ENCODE results near the gene ZNF215. TPM values are rescaled to one million over a fixed set of nuclear protein-coding genes. Genes with fewer than 3 reads are reported as not detected.
"Not testable (repeated sequence)": the region's sequence is repeated elsewhere in the genome, so short reads cannot be mapped to it uniquely, and the experiment has no call there.

ZNF215 gene
- total RNA-seq, result 1.8 and 2.1 TPM in 2 replicates

- Mint-ChIP-seq H3K4me1 (ENCODE audit: low read depth) (peaks cover 23% of the 10 kb centered on the region), H3K4me3 (peak within 1 kb of the TSS; percentile 86), H3K27me3 (ENCODE audit: insufficient read depth) (peaks cover 28% of the 10 kb centered on the region), H3K36me3 (ENCODE audit: low read depth) (peaks cover 3% of the 10 kb centered on the region), H3K9me3 (peaks cover 3% of the 10 kb centered on the region), H3K27ac (peak within 1 kb of the TSS; percentile 46)
- intact Hi-C loops (cut with micrococcal nuclease), result loop anchor here (5.0 to 10.0 kb wide), 2 partner anchors 184 to 588 kb away; partner anchors contain the start of gene PPFIBP2
- peak; percentile 33 for DNase-seq (ENCODE audit: low spot score)
Observed at GRCh38 chr11:6926208-6927029, at the start of gene ZNF215. Gene ZNF215 (plus strand): TSS chr11:6926426. CDS start chr11:6932273, 5,847 bp downstream.

DNA sequence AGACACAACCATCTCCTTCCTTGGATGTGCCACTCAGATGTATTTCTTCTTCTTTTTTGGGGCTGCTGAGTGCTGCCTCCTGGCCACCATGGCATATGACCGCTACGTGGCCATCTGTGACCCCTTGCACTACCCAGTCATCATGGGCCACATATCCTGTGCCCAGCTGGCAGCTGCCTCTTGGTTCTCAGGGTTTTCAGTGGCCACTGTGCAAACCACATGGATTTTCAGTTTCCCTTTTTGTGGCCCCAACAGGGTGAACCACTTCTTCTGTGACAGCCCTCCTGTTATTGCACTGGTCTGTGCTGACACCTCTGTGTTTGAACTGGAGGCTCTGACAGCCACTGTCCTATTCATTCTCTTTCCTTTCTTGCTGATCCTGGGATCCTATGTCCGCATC is 49.3 kb upstream of the ZNF215 start:
- Mint-ChIP-seq H3K4me3 (no peak overlapping the region), H3K9me3 (no peaks in the 10 kb centered on the region), H3K27me3 (ENCODE audit: insufficient read depth) (no peaks in the 10 kb centered on the region), H3K27ac (no peak overlapping the region), H3K36me3 (ENCODE audit: low read depth) (no peaks in the 10 kb centered on the region), H3K4me1 (ENCODE audit: low read depth) (no peaks in the 10 kb centered on the region)
- no peak for DNase-seq (ENCODE audit: low spot score)
- intact Hi-C loops (cut with micrococcal nuclease), result no loop called here

DNA sequence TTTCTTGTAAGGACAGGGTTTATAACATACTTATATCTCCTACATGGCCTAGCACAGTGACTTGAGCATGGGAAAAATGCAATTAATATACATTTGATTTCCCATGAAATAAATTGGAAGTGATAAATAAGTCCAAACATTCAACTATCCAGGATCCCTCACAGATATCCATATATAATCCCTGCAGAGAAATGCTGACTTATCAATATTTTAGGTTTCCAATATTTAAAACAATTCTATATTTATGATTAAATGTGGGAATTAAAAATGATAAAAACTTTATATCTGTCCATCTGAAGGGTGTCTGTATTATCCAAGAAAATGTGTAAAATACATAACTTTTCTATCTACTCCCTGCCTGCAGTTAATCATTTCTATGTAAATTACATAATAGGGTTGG is 43.5 kb upstream of the ZNF215 start:
- H3K27ac Mint-ChIP-seq, result no peak overlapping the region
- H3K4me1 Mint-ChIP-seq (ENCODE audit: low read depth), result no peaks in the 10 kb centered on the region
- no peak for DNase-seq (ENCODE audit: low spot score)
- no peaks in the 10 kb centered on the region for H3K9me3 Mint-ChIP-seq
- H3K27me3 Mint-ChIP-seq (ENCODE audit: insufficient read depth), result peaks cover 10% of the 10 kb centered on the region
- H3K36me3 Mint-ChIP-seq (ENCODE audit: low read depth), result no peaks in the 10 kb centered on the region
- intact Hi-C loops (cut with micrococcal nuclease), result no loop called here
- H3K4me3 Mint-ChIP-seq, result no peak overlapping the region

- intact Hi-C loops (cut with micrococcal nuclease); H3K27me3 Mint-ChIP-seq (ENCODE audit: insufficient read depth); H3K4me1 Mint-ChIP-seq (ENCODE audit: low read depth); DNase-seq (ENCODE audit: low spot score); H3K27ac Mint-ChIP-seq; H3K36me3 Mint-ChIP-seq (ENCODE audit: low read depth); H3K4me3 Mint-ChIP-seq; H3K9me3 Mint-ChIP-seq: not testable (repeated sequence)
Observed at GRCh38 chr11:6887711-6888110, 38.5 kb upstream of the ZNF215 start.

DNA sequence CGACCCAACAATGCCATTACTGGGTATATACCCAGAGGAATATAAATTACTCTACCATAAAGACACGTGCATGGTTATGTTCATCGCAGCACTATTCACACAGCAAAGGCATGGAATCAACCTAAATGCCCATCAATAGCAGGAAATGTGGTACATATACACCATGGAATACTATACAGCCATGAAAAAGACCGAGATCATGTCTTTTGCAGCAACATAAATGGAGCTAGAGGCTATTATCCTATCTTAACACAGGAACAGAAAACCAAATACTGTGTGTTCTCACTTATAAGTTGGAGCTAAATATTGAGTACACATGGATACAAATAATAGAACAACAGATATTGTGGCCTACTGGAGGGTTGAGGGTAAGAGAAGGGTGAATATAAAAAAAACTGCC is 37.4 kb upstream of the ZNF215 start:
- Mint-ChIP-seq H3K4me3 (no peak overlapping the region), H3K27ac (no peak overlapping the region), H3K4me1 (ENCODE audit: low read depth) (no peaks in the 10 kb centered on the region), H3K9me3 (no peaks in the 10 kb centered on the region), H3K36me3 (ENCODE audit: low read depth) (no peaks in the 10 kb centered on the region), H3K27me3 (ENCODE audit: insufficient read depth) (peaks cover 4% of the 10 kb centered on the region)
- DNase-seq (ENCODE audit: low spot score), result no peak
- intact Hi-C loops (cut with micrococcal nuclease), result no loop called here

DNA sequence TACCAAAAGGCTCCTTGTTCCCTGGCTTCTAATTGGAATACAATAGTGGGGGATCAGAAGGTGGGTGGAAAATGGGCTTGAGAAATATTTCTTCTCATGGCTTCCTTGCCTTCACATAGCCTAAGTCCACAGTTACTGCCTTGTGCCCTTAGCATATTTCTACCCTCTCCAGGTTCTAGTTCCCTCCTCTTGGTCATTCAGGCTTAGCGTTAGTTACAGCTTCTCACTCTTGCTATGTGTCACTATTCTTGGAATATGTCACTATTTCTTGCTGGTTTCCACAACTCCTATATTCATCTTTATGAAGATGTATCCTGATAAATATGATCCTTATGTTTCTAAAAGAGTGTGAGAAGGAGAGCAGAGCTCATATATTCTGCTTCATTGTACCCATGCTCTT is 36.4 kb upstream of the ZNF215 start:
- intact Hi-C loops (cut with micrococcal nuclease), result no loop called here

GRCh38 chr11:6892400-6892799 is 33.8 kb upstream of the ZNF215 start, which contains the start of gene OR2D2:
Gene OR2D2 (minus strand): TSS chr11:6892500. CDS start chr11:6892500, 0 bp downstream.
- Mint-ChIP-seq H3K4me3 (no peak within 1 kb of the TSS), H3K36me3 (ENCODE audit: low read depth) (no peaks in the 10 kb centered on the region), H3K27me3 (ENCODE audit: insufficient read depth) (peaks cover under 1% of the 10 kb centered on the region), H3K27ac (no peak within 1 kb of the TSS), H3K9me3 (no peaks in the 10 kb centered on the region), H3K4me1 (ENCODE audit: low read depth) (no peaks in the 10 kb centered on the region)
- no peak for DNase-seq (ENCODE audit: low spot score)
- intact Hi-C loops (cut with micrococcal nuclease), result no loop called here

More for the DNA sequence above, 36.4 kb upstream of the ZNF215 start:
- peaks cover 4% of the 10 kb centered on the region for H3K27me3 Mint-ChIP-seq (ENCODE audit: insufficient read depth)
- no peaks in the 10 kb centered on the region for H3K9me3 Mint-ChIP-seq
- no peak for DNase-seq (ENCODE audit: low spot score)
- H3K4me3 Mint-ChIP-seq, result no peak overlapping the region
- no peaks in the 10 kb centered on the region for H3K4me1 Mint-ChIP-seq (ENCODE audit: low read depth)
- H3K27ac Mint-ChIP-seq, result no peak overlapping the region
- H3K36me3 Mint-ChIP-seq (ENCODE audit: low read depth), result no peaks in the 10 kb centered on the region

- Mint-ChIP-seq H3K4me3 (no peak overlapping the region), H3K9me3 (no peaks in the 10 kb centered on the region), H3K4me1 (ENCODE audit: low read depth) (no peaks in the 10 kb centered on the region), H3K27ac (no peak overlapping the region), H3K36me3 (ENCODE audit: low read depth) (no peaks in the 10 kb centered on the region), H3K27me3 (ENCODE audit: insufficient read depth) (peaks cover 4% of the 10 kb centered on the region)
- no peak for DNase-seq (ENCODE audit: low spot score)
- intact Hi-C loops (cut with micrococcal nuclease), result no loop called here
Observed at GRCh38 chr11:6894097-6894496, 32.1 kb upstream of the ZNF215 start.

GRCh38 chr11:6895010-6895409 is 31.2 kb upstream of the ZNF215 start:
- no peak overlapping the region for H3K27ac Mint-ChIP-seq
- H3K4me3 Mint-ChIP-seq, result no peak overlapping the region
- H3K4me1 Mint-ChIP-seq (ENCODE audit: low read depth), result no peaks in the 10 kb centered on the region
- H3K9me3 Mint-ChIP-seq, result no peaks in the 10 kb centered on the region
- peaks cover 4% of the 10 kb centered on the region for H3K27me3 Mint-ChIP-seq (ENCODE audit: insufficient read depth)
- intact Hi-C loops (cut with micrococcal nuclease), result no loop called here
- no peak for DNase-seq (ENCODE audit: low spot score)
- H3K36me3 Mint-ChIP-seq (ENCODE audit: low read depth), result no peaks in the 10 kb centered on the region

DNA sequence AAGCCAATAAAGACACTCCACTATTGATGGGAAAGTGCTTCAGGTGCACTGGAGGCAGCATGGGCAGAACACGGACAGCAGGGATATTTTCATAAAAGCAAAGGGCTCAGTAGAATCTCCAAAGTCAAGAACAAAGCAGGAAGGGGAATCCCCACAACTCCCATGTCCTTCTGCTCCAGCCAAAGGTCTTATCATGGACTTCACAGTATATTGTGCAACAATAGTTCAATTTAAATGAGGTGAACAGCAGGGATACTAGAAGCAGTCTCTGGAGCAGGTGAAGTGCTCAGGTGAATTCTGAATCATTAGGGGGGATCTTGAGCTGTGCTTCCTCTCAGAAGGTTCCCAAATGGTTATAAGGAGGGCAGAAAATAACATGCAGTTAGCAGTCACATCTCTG is 27.3 kb upstream of the ZNF215 start:
- no peak overlapping the region for H3K4me3 Mint-ChIP-seq
- no peaks in the 10 kb centered on the region for H3K9me3 Mint-ChIP-seq
- no peaks in the 10 kb centered on the region for H3K4me1 Mint-ChIP-seq (ENCODE audit: low read depth)
- intact Hi-C loops (cut with micrococcal nuclease), result no loop called here
- peaks cover 6% of the 10 kb centered on the region for H3K27me3 Mint-ChIP-seq (ENCODE audit: insufficient read depth)
- no peak for DNase-seq (ENCODE audit: low spot score)
- H3K36me3 Mint-ChIP-seq (ENCODE audit: low read depth), result no peaks in the 10 kb centered on the region
- no peak overlapping the region for H3K27ac Mint-ChIP-seq

GRCh38 chr11:6900327-6900999 is 25.8 kb upstream of the ZNF215 start:
- intact Hi-C loops (cut with micrococcal nuclease), result no loop called here
- Mint-ChIP-seq H3K36me3 (ENCODE audit: low read depth) (no peaks in the 10 kb centered on the region), H3K9me3 (no peaks in the 10 kb centered on the region), H3K4me1 (ENCODE audit: low read depth) (no peaks in the 10 kb centered on the region), H3K4me3 (no peak overlapping the region), H3K27me3 (ENCODE audit: insufficient read depth) (peaks cover 8% of the 10 kb centered on the region), H3K27ac (no peak overlapping the region)
- DNase-seq (ENCODE audit: low spot score), result no peak

GRCh38 chr11:6904804-6905203 is 21.4 kb upstream of the ZNF215 start:
- H3K9me3 Mint-ChIP-seq; H3K27ac Mint-ChIP-seq; H3K4me3 Mint-ChIP-seq; intact Hi-C loops (cut with micrococcal nuclease); H3K36me3 Mint-ChIP-seq (ENCODE audit: low read depth); H3K27me3 Mint-ChIP-seq (ENCODE audit: insufficient read depth); H3K4me1 Mint-ChIP-seq (ENCODE audit: low read depth); DNase-seq (ENCODE audit: low spot score): not testable (repeated sequence)

GRCh38 chr11:6911378-6911777 is 14.8 kb upstream of the ZNF215 start:
- peaks cover 2% of the 10 kb centered on the region for H3K27me3 Mint-ChIP-seq (ENCODE audit: insufficient read depth)
- no peaks in the 10 kb centered on the region for H3K9me3 Mint-ChIP-seq
- intact Hi-C loops (cut with micrococcal nuclease), result no loop called here
- H3K4me3 Mint-ChIP-seq, result no peak overlapping the region
- no peak for DNase-seq (ENCODE audit: low spot score)
- H3K4me1 Mint-ChIP-seq (ENCODE audit: low read depth), result no peaks in the 10 kb centered on the region
- H3K27ac Mint-ChIP-seq, result no peak overlapping the region
- H3K36me3 Mint-ChIP-seq (ENCODE audit: low read depth), result no peaks in the 10 kb centered on the region
